Peyer's patch (tissue), 4 donors: ENCODE measurements around the gene CACNA1H.

Experiments
- POLR2A ChIP-seq, 2 donors: fragments of 450-650 bp; IDR thresholded peaks; one replicate each; pipeline ENCODE4 v1.5.1; 2017; ENCODE audit warnings: antibody characterized with exemption in 2 of 2, mild to moderate bottlenecking in 2 of 2, moderate library complexity in 2 of 2
- TF ChIP-seq, protein P1 (sequence below), 6 experiments: fragments of 450-650 bp in 4 of 6; fragments of 200-600 bp in 2 of 6; sonication (generic) in 1 of 6; IDR thresholded peaks; one replicate each; pipeline ENCODE4 v1.5.1; 2017 to 2019; ENCODE audit warnings: antibody characterized with exemption in 6 of 6, mild to moderate bottlenecking in 3 of 6, moderate library complexity in 1 of 6

DNA sequence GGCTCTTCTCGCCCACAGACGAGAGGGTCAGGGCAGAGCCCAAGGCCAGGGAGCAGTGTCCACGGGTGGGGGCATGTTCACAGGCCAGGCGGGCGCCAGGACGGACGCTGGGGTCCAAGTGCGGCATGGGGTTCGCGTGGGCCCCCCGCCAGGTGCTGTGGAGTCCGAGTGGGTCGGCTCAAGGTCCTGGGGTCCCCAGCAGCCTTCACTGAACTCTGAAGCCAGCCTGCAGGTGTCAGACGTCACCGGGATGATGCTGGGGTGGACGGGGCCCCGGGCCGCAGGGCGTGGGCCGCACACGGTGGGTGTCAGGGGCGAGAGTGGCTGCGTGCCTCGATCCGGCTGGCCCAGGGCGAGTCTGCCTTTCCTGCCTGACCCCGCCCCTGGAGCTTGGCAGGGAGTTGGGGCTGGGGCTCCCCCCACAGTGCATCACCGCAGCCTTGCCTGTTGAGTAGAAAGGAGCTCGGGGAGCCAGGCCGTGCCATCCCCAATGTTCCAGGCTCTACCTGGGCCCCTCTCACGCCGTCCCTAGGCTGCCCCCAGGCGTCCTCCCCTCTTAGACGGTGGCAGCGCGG, 19.0 kb downstream of the CACNA1H start:
- TF ChIP-seq, protein P1, sequence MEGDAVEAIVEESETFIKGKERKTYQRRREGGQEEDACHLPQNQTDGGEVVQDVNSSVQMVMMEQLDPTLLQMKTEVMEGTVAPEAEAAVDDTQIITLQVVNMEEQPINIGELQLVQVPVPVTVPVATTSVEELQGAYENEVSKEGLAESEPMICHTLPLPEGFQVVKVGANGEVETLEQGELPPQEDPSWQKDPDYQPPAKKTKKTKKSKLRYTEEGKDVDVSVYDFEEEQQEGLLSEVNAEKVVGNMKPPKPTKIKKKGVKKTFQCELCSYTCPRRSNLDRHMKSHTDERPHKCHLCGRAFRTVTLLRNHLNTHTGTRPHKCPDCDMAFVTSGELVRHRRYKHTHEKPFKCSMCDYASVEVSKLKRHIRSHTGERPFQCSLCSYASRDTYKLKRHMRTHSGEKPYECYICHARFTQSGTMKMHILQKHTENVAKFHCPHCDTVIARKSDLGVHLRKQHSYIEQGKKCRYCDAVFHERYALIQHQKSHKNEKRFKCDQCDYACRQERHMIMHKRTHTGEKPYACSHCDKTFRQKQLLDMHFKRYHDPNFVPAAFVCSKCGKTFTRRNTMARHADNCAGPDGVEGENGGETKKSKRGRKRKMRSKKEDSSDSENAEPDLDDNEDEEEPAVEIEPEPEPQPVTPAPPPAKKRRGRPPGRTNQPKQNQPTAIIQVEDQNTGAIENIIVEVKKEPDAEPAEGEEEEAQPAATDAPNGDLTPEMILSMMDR (IDR thresholded peaks at IDR 0.05) = no peak
- no peak for TF ChIP-seq POLR2A (IDR thresholded peaks at IDR 0.05)
